Panc1 (cell line): ENCODE data around the gene CNOT11. TPM values are rescaled to one million over a fixed set of nuclear protein-coding genes. Genes with fewer than 3 reads are reported as not detected.

Source experiments
- ATAC-seq: fragments of 200-7000 bp; cut with Tn5 transposase; 2 replicates; pipeline ENCODE4 v1.9.1; 2020; ENCODE audit warnings: mild to moderate bottlenecking, moderate library complexity
- BruUV-seq: library from RNA; stranded (reverse); fragments of 400-500 nt; replicated peaks from 2 replicates; lab custom pipeline; 2021; lab: Mats Ljungman, UMichigan
- CTCF ChIA-PET: fragments of 300-600 bp; sonication (Branson Sonifier 250); formaldehyde crosslinking; loops from one replicate; lab custom pipeline; 2022; ENCODE audit warnings: antibody characterized with exemption; lab: Charles Lee
- POLR2A ChIA-PET: fragments of 300-600 bp; sonication (Branson Sonifier 250); formaldehyde crosslinking; loops from one replicate; lab custom pipeline; 2022; ENCODE audit warnings: antibody characterized with exemption; lab: Charles Lee
- DNase-seq: peaks from one replicate; pipeline ENCODE4 v3.0.0-alpha.2; 2010; ENCODE audit warnings: low read depth, low spot score
- H3K27ac ChIP-seq: 2 replicates; pipeline ENCODE4 v1.5.1; 2011; ENCODE audit warnings: mild to moderate bottlenecking, low read length, inconsistent platforms
- H3K27me3 ChIP-seq: fragments of 200-500 bp; sonication (Bioruptor generic); 2 replicates; pipeline ENCODE4 v1.6.0; 2014; ENCODE audit warnings: low read length, inconsistent platforms; ENCODE audit not compliant: control insufficient read depth, insufficient read depth
- H3K36me3 ChIP-seq: fragments of 200-500 bp; sonication (Bioruptor generic); 2 replicates; pipeline ENCODE4 v1.5.1; 2014; ENCODE audit warnings: inconsistent platforms, mild to moderate bottlenecking, low read length, moderate library complexity; ENCODE audit not compliant: control insufficient read depth, insufficient read depth
- H3K4me1 ChIP-seq: 2 replicates; pipeline ENCODE4 v1.5.1; 2011; ENCODE audit warnings: inconsistent platforms, mild to moderate bottlenecking, low read length, moderate library complexity; ENCODE audit not compliant: control insufficient read depth, insufficient read depth
- H3K4me3 ChIP-seq, 2 experiments: 2 replicates each; pipeline ENCODE4 v1.5.1; 2011 to 2012; ENCODE audit warnings: low read depth in 2 of 2, low read length in 2 of 2, mild to moderate bottlenecking in 2 of 2, inconsistent platforms in 1 of 2, moderate library complexity in 1 of 2
- H3K9me3 ChIP-seq: fragments of 200-500 bp; sonication (Bioruptor generic); 2 replicates; pipeline ENCODE4 v1.5.1; 2014; ENCODE audit warnings: low read depth, mild to moderate bottlenecking, inconsistent platforms, low read length, moderate library complexity; ENCODE audit not compliant: control insufficient read depth, insufficient read depth
- POLR2AphosphoS5 ChIP-seq: IDR thresholded peaks from 2 replicates; pipeline ENCODE4 v1.6.1; 2012; ENCODE audit warnings: mild to moderate bottlenecking, low read depth, low read length, moderate library complexity
- SIN3A ChIP-seq: IDR thresholded peaks from 2 replicates; pipeline ENCODE4 v1.6.1; 2012; ENCODE audit warnings: low read depth, mild to moderate bottlenecking, low read length, moderate library complexity, borderline replicate concordance; ENCODE audit not compliant: insufficient read depth
- TCF7L2 ChIP-seq: IDR thresholded peaks from 2 replicates; pipeline ENCODE4 v1.6.1; 2011; ENCODE audit warnings: mild to moderate bottlenecking, low read depth, low read length, inconsistent platforms
- in situ Hi-C: cut with HindIII; loops from 2 replicates; pipeline ENCODE4 v1.10.0; 2016; ENCODE audit warnings: low sequenced_read_pairs, low pct_unique_long_range_greater_than_20kb
- intact Hi-C: fragments of 100-400 bp; cut with micrococcal nuclease; formaldehyde crosslinking; loops from one replicate; pipeline ENCODE4 v1.10.0; 2022; ENCODE audit not compliant: unreplicated experiment
- total RNA-seq: library from RNA; stranded (reverse); gene quantifications from one replicate; pipeline ENCODE4 v1.2.1, GENCODE V29; 2021; ENCODE audit not compliant: unreplicated experiment
- TF ChIP-seq, protein P1 (sequence below), 2 experiments: IDR thresholded peaks; 2 replicates each; pipeline ENCODE4 v1.6.1; 2011 to 2012; ENCODE audit warnings: low read depth in 2 of 2, control low read depth in 1 of 2, low read length in 1 of 2, mild to moderate bottlenecking in 1 of 2, moderate library complexity in 1 of 2; ENCODE audit not compliant: insufficient read depth in 1 of 2
- TF ChIP-seq, protein P2 (sequence below): fragments of 450-650 bp; IDR thresholded peaks from 2 replicates; pipeline ENCODE4 v1.5.1; 2017; ENCODE audit warnings: mild to moderate bottlenecking

The CNOT11 gene
- total RNA-seq, 1 experiment from 2014 or later = 58.3 TPM

DNA sequence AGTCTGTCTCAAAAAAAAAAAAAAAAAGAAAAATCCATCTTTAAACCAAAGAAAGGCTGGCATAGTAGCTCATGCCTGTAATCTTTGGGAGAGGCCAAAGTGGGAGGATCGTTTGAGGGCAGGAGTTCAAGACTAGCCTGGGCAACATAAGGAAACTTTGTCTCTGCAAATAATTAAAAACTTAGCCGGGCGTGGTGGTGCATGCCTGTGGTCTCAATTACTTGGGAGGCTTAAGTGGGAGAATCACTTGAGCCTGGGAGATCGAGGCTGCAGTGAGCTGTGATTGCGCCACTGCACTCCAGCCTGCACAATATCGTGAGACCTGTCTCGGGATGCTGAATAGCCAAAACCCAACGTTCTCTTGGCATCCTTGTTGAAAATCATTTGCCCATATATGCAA lies 6.1 kb downstream of the CNOT11 start:
- DNase-seq (no peak), ATAC-seq (no peak)
- ChIA-PET CTCF (no interaction called here), POLR2A (no interaction called here)
- Histone ChIP-seq H3K36me3 (peaks cover under 1% of the 10 kb centered on the region), H3K9me3 (no peaks in the 10 kb centered on the region), H3K4me1 (peaks cover 9% of the 10 kb centered on the region; the same call in 1 of the 2 replicates), H3K27ac (no peak overlapping the region), H3K4me3 (no peak overlapping the region), H3K27me3 (no peaks in the 10 kb centered on the region)
- in situ Hi-C loops = no loop called here
- intact Hi-C loops = no loop called here
- no TSS peak for BruUV-seq
- TF ChIP-seq, protein P1, sequence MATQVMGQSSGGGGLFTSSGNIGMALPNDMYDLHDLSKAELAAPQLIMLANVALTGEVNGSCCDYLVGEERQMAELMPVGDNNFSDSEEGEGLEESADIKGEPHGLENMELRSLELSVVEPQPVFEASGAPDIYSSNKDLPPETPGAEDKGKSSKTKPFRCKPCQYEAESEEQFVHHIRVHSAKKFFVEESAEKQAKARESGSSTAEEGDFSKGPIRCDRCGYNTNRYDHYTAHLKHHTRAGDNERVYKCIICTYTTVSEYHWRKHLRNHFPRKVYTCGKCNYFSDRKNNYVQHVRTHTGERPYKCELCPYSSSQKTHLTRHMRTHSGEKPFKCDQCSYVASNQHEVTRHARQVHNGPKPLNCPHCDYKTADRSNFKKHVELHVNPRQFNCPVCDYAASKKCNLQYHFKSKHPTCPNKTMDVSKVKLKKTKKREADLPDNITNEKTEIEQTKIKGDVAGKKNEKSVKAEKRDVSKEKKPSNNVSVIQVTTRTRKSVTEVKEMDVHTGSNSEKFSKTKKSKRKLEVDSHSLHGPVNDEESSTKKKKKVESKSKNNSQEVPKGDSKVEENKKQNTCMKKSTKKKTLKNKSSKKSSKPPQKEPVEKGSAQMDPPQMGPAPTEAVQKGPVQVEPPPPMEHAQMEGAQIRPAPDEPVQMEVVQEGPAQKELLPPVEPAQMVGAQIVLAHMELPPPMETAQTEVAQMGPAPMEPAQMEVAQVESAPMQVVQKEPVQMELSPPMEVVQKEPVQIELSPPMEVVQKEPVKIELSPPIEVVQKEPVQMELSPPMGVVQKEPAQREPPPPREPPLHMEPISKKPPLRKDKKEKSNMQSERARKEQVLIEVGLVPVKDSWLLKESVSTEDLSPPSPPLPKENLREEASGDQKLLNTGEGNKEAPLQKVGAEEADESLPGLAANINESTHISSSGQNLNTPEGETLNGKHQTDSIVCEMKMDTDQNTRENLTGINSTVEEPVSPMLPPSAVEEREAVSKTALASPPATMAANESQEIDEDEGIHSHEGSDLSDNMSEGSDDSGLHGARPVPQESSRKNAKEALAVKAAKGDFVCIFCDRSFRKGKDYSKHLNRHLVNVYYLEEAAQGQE (IDR thresholded peaks at IDR 0.05; ENCODE audit: insufficient read depth in 1 of 2, low read depth in 2 of 2, low read length in 1 of 2) = no peak
- TF ChIP-seq POLR2AphosphoS5 (no peak), SIN3A (no peak), TCF7L2 (no peak)
- TF ChIP-seq, protein P2, sequence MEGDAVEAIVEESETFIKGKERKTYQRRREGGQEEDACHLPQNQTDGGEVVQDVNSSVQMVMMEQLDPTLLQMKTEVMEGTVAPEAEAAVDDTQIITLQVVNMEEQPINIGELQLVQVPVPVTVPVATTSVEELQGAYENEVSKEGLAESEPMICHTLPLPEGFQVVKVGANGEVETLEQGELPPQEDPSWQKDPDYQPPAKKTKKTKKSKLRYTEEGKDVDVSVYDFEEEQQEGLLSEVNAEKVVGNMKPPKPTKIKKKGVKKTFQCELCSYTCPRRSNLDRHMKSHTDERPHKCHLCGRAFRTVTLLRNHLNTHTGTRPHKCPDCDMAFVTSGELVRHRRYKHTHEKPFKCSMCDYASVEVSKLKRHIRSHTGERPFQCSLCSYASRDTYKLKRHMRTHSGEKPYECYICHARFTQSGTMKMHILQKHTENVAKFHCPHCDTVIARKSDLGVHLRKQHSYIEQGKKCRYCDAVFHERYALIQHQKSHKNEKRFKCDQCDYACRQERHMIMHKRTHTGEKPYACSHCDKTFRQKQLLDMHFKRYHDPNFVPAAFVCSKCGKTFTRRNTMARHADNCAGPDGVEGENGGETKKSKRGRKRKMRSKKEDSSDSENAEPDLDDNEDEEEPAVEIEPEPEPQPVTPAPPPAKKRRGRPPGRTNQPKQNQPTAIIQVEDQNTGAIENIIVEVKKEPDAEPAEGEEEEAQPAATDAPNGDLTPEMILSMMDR = no peak

DNA sequence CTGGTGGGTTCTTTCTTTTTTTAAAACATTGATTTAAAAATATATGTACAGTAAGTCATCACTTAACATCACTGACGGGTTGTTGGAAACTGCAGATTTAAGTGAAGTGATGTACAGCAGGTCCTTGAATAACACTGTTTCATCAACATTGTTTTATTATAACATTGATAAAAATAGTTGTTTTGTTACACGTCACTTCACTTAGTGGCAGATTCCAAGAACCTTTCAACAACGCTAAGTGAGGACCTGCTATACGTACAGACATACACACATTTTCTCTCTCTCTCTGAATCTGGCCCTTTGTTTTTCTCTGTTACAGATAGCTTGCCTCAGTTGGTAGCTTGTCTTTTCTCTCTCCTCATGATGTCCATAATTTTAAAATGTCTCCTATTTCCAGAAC lies 9.5 kb downstream of the CNOT11 start:
- no peaks in the 10 kb centered on the region for H3K27me3 ChIP-seq
- no peak overlapping the region for H3K4me3 ChIP-seq
- H3K9me3 ChIP-seq = no peaks in the 10 kb centered on the region
- DNase-seq (no peak), ATAC-seq (no peak)
- TF ChIP-seq POLR2AphosphoS5 = no peak
- TF ChIP-seq, protein P1 (IDR thresholded peaks at IDR 0.05; ENCODE audit: insufficient read depth in 1 of 2, low read depth in 2 of 2, low read length in 1 of 2) = no peak
- TF ChIP-seq TCF7L2 = no peak
- TF ChIP-seq, protein P2 = no peak
- TF ChIP-seq SIN3A = no peak
- H3K36me3 ChIP-seq = peaks cover 7% of the 10 kb centered on the region; the same call in 1 of the 2 replicates
- in situ Hi-C loops (no loop called here), intact Hi-C loops (no loop called here)
- CTCF ChIA-PET = no interaction called here
- H3K27ac ChIP-seq = no peak overlapping the region
- POLR2A ChIA-PET = interaction anchor here (0.6 kb wide), 1 partner anchor 426 kb away, joined by 5 read pairs; no protein-coding TSS in a partner anchor
- H3K4me1 ChIP-seq = no peaks in the 10 kb centered on the region
- no TSS peak for BruUV-seq
